ENCODE data around the gene HES6.

HES6 gene

DNA sequence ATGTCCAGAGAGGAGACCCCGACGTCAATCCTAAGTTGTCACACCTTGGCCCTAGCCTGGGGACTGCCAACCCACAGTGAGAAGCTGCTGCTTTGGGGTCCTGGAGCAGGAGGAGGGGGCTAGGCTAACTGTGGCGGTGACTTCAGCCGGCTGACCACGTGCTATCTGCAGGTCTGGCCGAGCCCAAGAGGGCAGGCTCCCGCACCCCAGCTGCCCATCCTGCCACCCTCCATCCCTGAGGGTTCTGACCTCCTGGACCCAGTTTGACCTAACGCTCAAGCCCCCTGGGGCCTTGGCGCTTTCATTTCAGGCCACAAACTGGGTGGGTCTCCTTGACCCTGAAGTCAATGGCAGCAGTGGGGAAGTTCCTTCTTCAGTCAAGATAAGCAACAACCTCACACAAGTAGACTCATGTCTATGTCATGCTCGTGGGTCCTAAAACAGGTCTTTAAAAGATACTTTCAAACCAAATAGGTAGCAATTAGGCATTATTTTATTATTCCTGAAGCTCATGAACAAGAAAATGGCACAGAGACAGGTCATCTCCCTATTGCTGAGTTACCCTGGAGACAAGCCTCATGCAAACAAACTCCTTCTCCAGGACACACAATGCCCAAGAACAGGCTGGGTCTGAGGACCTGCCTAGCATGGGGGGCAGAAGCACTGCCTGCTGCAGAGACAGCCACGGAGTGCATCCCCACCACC lies 2.3 kb downstream of the HES6 start:
- no peak for DNase-seq (ENCODE audit: low read depth in 2 of 2, low spot score in 1 of 2)

DNA sequence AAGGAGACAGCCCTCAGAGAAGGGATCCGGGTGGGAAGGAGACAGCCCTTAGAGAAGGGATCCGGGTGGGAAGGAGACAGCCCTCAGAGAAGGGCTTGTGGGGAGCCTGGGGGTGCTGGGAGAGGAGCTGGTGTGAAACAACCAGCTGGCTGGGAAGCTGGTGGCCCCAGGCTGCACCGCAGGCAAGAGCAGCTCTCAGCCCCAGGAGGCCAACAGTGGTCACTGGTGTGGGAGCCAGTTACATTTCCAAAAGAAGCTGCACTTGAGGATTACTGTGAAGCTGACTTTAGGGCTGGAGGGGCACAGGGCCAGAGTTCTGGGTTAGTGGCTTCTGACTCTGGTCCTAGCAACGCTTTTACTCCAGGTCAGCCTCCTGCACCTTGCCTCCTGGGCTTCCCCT lies 3.3 kb downstream of the HES6 start:
- DNase-seq (ENCODE audit: low read depth in 2 of 2, low spot score in 1 of 2) = no peak

DNA sequence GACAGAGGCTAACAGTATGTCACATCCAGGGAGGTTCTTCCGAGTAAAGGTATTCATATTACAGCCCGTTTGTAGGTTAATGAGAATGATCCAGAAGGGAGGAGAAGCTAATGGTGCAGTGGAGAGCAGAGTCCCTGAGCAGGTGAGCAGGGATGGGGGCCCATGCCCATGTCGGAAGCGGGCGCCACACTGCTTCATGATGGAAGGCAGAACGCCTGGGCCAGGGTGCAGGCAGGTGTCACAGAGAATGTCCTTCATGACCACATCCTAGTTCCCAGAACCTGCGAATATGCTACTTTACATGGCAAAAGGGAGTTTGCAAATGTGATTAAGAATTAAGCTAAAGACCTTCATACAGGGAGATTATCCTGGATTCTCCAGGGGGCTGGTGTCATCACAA lies 4.0 kb downstream of the HES6 start:
- no peak for DNase-seq (ENCODE audit: low read depth in 2 of 2, low spot score in 1 of 2)

DNA sequence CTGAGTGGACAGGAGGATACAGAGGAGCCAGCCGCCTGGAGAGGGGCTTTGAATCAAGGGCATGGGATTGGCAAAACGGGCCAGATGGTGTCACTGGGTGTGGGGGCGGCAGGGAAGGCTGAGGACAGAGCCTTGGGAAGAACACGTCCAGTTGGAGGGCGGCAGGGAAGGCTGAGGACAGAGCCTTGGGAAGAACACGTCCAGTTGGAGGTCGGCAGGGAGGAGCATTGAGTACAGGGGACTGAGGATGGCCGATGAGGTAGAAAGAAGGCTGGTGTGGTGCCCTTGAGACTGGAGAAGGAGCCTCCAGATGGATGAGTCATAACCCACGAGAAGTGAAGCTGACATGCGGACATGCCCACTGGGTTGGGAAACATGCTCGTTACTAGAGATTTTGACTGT lies 4.5 kb downstream of the HES6 start:
- DNase-seq (ENCODE audit: low read depth in 2 of 2, low spot score in 1 of 2) = no peak

DNA sequence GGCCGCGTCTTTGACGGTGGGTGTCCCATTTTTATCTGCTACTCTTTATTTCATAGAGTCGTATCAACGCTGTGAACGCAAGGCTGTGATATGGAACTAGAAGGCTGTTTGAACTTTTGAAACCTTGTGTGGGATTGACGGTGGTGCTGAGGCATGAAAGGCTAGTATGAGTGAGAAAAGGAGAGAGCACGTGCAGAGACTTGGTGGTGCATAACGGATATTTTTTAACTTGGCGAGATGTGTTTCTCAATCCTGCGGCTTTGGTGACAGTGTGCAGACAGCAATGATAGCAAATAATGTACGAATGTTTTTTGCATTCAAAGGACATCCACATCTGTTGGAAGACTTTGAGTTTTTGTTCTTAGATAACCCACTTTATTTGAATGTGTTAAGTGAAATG lies 6.2 kb downstream of the HES6 start:
- no peak for DNase-seq (ENCODE audit: low read depth in 2 of 2, low spot score in 1 of 2)

DNA sequence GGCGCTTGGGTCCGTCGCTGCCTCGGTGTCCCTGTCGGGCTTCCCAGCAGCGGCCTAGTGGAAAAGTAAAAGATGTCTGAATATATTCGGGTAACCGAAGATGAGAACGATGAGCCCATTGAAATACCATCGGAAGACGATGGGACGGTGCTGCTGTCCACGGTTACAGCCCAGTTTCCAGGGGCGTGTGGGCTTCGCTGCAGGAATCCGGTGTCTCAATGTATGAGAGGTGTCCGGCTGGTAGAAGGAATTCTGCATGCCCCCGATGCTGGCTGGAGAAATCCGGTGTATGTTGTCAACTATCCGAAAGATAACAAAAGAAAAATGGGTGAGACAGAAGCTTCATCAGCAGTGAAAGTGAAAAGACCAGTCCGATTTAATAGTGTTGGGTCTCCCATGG lies 8.0 kb downstream of the HES6 start:
- DNase-seq (ENCODE audit: low read depth in 2 of 2, low spot score in 1 of 2) = no peak

DNA sequence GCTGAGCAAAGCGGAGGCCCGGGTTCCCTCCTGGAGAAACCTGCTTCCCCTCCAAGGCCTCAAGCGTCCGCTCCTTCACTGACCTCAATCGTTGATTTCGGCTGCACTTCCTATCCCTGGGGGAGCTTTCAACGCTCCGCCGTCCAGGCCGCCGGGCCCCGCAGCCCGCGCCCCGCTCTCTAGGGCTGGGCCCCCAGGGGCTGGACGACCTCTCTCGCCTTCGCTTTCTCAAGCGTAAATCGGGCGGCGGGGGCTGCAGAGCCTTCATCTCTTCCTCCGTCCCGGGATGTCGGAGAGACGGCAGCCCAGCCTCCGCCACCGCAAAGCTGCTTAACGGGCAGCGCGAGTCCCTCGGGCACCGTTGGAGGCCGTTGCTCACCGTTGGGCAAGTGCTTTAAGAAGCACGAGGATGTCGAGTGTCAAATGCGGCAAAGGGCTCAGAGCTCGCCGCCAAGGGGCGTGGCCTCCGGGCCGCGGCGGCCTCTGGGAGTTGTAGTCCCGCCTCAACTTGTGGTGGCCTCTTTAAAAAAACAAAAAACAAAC lies 8.5 kb downstream of the HES6 start:
- DNase-seq (ENCODE audit: low read depth in 2 of 2, low spot score in 1 of 2) = peak; percentile 42 to 60

DNA sequence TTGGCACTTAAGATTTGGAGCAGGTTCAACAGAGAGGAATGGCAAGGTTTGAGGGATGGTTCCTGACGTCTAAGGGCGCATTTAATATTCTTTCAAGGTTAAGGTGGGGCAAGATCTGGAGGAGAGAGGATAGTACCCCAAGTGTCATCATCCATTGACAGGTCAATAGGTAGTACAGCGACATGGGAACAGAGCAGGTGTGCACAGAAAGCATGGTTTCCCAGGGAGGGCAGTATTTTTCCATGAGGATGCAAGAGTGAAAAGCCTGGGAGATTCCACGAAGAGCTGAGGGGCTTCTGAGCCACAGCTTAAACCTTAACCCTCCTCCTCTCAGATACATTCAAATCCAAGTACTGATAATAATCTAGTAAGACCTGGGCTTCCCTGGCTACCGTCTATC lies 9.1 kb downstream of the HES6 start:
- no peak for DNase-seq (ENCODE audit: low read depth in 2 of 2, low spot score in 1 of 2)

DNA sequence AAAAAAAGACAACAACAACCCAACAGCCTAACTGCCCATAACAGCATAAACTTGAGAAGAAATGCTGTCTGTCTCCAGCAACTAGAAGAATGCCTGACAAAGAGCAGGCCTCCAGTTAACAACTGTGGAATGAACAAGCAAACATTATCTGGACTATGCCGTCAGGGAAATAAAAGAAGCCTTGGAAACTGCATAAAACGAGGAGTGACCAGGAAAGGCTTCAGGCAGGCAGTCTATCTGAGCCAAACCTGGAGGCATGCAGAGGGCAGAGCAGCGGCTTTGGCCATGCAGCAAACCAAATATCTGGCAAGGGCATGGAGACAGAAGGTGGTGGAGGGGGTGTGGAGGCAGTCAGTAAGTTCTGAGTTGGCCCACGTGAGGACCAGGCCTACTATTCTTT lies 11.1 kb downstream of the HES6 start:
- DNase-seq (ENCODE audit: low read depth in 2 of 2, low spot score in 1 of 2) = no peak

DNA sequence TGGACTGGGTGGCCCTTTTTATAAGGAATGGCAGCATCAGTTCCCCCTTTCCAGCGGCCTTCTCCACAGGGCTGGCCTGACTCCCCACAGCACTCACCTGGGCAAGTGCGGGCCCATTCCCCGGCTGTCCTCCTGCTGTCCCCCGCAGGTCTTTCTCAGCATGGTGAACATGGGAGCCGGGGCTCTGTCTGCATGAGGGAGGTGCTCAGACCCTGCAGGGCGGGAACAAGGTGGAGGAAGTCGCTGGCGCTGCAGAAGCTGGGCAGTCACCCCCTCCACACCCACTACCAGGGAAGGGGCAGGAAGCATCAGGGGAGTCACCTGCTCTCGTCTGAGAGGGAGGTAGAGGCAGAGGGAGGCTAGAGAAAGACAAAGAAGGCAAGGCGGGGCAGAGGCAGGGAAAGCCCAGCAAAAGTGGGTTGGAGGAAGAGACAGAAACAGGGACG lies 12.2 kb downstream of the HES6 start:
- DNase-seq (ENCODE audit: low read depth in 2 of 2, low spot score in 1 of 2) = no peak

DNA sequence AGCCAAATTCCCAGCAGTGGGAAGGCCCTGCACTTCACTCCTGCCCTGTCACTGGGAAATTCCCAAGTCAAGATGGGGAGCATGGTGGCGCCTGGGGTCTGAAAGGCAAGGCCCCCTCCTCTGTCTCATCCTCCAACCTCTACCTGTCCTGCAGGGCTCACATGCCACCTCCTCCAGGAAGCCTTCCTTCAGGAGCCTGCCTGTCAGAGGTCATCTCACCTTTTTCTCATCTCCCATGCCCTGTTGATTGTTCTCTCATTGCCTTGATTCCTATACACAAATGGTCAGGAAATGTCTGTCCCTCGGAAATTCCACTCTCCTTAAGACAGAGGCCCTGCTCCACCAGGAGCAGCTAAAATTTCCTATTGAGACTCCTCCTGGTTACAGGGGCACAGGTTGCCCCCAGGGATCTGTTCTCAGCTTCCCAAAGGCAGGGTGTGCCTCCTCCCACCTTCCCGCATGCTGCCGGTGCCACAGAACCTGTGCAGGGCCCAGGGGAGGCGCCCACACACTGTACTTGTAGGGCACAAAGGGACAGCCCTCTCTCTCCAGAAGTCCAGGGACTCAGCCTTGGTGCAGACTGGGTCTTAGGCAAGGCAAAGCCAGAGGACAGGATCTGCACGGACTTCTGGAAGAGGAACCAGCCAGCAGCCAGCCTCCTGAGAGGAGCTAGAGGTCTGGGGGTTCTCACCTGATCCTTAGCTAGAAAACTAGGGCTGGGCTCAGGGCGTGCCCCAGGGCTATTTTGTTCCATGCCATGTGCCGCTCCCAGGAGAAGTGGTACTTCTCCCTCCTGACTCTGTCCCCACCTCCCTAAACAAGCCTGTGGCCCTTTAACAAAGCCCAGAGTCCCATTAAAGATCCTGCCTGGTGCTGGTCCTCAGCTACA lies 12.9 kb downstream of the HES6 start:
- no peak for DNase-seq (ENCODE audit: low read depth in 2 of 2, low spot score in 1 of 2)

DNA sequence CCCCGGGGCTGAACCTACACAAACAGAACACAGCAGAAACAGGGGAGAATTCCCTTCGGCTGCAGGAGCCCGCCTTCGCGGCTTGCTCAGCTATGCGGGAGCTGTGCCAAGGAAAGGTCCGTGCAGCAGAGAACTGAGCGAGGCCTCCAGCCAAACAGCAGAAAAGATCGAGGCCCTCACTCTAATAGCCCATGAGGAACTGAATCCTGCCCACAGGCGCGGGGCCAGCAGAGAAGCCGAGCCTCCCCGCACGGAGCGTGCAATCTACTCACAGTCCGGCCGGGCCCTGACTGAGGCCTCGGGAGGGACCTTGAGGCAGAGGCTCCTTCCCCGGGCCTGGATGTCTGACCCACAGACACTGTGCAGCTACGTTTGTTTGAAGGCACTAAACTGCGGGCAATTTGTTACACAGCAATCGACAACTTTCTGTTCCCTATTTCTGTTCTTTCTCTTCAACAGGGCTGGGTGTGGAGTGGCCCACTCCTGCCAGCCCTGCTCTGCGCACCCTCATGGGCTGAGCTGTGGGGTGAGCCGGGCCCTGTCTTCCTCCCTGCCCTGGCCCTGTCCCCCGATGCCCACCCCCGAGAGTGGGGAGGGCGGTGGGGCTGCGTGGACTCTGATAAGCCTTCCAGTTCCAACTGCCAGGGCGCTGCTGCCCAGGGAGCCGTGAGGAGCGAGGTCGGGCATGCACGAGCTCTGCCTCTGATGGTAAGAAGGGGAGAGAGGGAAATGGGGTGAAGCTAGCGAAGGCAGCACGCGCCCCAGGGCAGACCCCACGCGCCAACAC lies 13.7 kb downstream of the HES6 start:
- DNase-seq (ENCODE audit: low read depth in 2 of 2, low spot score in 1 of 2) = no peak

DNA sequence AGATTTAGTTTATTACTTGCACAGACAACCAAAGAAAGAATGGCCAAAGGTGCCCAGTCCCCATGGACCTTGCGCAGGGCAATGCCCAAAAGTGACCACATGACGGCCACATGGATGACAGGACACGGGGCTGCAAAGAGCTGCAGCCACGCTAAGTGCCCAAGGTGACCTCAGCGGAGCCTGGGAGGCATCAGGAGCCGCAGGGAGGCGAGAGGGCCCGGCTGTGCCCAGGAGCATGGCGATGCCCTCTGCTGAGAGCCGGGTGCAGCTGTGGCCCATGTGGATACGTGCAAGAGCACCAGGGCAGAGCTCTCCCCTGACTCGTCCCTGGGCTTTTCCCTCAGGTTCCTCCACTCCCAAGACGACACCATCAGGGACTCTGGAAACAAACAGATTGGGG lies 14.7 kb downstream of the HES6 start:
- DNase-seq (ENCODE audit: low read depth in 2 of 2, low spot score in 1 of 2) = no peak

DNA sequence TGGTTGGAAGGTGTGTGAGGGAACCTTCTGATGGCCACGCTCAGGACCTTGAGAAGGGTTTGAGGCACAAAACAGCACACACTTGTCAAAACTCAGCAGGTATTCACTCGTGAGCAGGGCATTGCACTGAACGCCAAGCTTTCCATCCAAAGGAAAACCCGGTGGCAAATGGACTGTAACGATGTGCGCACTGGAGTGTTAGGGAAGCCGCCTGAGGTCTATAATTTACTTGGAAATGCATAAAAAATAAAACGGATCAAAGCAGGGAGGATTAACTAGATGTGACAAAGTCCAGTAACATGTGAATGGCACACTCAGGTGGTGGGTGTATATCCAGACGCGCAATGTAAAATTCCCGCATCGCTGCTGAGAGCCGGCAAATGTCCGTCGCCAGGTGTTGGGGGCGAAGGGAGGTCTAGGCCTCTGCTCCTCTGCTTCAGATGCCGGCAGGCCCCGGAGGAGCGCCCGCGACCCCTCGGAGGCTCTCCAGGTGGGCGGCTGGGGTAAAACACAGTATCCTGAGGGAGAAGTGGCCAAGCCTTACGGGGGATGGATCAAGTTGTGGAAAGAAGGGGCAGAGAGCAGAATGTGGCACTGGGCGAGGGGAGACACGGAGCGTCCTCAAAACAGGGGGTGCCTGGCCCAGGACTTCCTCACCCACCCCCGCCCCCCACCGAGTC lies 15.3 kb downstream of the HES6 start:
- no peak for DNase-seq (ENCODE audit: low read depth in 2 of 2, low spot score in 1 of 2)

DNA sequence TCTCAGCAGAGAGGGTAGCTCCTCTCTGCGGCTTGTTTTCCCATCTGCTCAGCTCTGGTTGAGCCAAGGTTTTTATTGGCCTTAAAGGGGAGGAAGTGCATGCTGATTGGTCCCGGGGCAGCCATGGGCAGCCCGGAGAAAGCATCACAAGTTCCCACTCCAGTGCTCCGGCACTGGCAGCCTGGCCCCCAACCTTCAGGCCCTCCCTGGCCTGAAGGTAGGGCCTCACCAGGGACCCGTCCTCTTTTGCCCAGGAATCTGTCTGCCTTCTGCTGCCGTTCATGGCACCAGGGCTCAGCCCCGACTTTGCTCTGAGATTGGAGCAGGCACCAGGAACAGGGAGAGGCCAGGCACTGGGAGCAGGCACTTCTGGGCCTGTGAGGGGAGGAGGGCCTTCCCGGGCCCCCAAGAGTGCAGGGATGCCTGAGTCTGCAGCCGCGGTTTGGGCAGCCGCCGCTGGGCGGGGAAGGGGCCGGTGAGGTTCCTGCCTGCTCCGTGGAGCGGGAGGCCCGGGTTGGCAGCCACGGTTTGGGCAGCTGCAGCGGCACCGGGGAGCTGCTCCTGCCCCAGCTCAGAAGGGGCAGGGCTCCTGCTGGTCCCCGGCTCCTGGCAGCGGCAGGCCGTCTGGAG lies 18.8 kb downstream of the HES6 start:
- no peak for DNase-seq (ENCODE audit: low read depth in 2 of 2, low spot score in 1 of 2)

DNA sequence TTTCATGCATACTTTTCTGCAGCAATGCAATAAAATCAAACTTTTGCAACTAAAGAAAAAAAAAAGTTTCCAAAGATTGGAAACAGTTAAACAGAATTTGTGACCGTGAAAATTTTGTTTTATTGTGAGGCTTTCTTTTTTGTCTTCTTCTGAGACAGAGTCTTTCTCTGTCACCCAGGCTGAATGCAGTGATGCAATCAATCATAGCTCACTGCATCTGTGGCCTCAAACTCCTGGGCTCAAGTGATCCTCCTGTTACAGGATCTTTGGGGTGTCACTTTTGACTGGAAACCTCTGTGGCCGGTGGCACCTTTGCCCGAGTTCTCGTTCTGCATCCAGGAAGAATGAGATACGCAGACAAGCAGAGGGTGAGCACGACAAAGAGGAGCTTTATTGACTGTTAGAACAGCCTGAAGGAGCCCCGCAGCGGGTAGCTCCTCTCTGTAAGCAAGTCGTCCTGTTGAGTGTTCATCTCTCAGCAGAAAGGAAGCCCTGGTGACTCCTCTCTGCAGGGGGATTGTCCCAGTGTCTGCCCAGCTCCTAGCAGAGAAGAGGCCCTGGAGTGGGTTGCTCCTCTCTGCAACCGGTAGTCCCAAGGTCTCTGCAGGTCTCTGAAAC lies 19.5 kb downstream of the HES6 start:
- DNase-seq (ENCODE audit: low read depth in 2 of 2, low spot score in 1 of 2) = no peak

DNA sequence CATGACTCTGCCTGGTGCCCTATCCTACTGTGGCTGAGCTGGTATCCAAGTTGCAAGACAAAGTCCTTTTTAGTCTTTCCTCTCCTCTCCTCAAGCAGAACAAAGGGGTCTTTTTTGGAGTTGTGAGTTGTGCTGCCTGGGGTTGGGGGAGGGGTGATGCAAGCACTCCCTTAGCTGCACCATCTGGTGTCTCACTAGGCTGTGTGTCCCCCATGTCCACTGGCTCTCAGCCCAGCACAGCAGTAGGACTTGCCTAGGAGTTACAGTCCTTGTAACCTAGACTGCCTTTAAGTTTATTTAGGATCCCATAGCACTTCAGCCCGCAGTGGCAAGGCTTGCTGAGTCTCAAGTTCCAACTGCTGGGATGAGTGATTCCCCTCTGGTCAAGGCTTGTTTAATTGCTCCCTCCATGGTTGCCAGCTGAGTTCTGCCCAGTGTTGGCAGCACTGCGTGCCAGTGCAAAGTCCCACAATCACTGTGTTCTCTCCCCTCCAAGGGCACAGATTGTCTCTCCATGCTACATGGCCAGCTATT lies 23.1 kb downstream of the HES6 start:
- DNase-seq (ENCODE audit: low read depth in 2 of 2, low spot score in 1 of 2) = no peak

DNA sequence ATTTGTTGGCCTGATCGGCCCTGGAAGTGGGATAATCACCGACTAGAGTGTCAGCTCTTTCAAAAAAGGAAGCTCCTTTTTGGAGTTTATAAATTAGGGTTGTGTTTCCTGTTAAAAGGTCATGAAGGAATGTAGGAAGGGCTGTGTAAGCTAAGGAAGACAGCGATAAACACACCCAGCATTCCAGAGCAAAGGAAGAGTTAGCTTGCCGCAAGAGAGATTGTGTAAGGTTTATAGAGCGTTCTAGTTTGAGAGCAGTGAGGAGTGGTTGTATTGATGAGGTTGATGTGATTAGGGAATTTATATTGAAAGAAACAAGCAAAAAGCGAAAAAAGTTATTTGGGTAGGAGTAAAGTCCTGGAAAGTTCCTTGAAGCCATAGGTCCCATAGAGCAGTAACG lies 32.8 kb downstream of the HES6 start:
- DNase-seq (ENCODE audit: low read depth in 2 of 2, low spot score in 1 of 2) = no peak

DNA sequence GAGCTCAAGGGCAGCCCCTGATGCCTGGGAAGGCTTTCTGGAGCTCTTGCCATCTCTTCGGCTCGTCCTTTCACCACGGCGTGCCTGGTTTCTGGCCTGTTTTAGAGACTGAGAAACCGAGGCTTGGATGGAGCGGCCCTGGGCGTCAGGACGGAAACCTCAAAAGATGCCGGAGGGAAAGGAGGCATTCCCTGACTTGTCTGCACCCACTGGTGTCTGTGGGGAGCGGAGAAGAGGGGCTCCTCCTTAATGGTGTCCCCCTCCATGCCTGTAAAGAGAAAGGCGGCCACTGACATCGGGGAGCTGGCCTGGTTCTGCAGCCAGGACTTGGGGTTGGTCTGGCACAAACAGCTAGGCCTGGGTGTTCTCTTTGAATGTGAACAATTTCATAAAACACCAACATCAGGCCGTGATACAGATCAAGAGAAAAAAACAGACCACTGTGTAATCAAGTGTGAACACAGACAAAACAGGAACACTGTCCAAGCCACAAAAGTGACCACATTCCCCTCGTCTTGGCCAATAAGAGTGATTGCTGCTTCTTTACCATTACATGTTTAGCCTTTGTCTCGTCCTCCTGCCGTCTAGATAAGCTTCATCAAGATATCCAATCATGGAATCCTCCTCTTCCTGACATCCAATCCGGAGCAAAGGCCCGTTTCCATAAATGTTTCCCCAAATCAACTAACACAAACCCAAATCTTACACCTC lies 35.7 kb downstream of the HES6 start:
- DNase-seq (ENCODE audit: low read depth in 2 of 2, low spot score in 1 of 2) = no peak
